UCSD-AML1 (cell line): ENCODE results near the gene CORO6.
"Not testable (repeated sequence)": the region's sequence is repeated elsewhere in the genome, so short reads cannot be mapped to it uniquely, and the experiment has no call there.

Source experiments
- DNase-seq: peaks from one replicate; lab custom pipeline; 2025; ENCODE audit not compliant: unreplicated experiment; lab: John Stamatoyannopoulos, UW

The CORO6 gene

DNA sequence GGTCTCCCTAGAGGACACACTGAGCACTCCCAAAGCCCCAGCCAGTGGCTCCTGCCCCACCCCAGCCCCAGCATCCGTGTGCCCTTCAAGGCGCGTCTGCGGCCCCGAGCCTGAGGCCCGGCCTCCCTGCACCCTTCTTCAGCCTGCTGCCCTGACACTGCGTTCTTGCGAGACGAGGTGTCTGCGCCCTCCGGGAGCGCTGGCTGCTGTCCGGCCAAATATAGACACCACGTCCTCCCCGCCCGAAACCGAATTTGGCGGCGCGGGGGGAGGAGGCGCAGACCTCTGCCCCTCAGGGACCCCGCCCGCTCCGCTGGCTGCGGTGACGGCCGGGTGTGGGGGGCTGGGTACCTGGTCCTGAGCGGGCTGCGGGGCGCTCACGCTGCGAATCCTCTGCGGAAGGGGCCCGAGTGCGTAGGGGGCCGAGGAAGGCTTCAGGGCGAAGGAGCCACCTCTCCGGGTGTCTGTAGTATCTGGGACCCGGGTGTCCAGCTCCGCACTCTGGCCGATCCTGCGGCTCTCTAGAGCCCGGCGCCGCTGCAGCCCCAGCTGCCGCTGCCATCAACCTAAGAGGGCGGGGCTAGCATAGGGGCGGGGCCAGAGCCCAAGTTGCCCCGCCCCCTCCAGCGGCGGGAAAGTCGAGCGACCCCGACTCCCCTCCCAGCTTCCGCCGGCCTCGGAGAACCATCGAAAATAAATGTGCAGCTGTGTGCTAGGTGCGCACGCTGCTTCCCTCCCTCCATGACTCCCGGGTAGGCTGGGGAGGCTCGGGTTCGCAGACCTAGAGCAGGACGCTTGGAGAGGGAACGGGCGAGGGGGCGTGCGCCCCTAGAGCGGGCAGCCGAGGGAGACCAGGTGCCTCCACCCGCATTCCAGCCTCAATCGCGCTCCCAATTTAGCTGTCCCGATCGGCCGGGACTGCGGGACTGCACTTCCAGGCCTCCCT lies at the start of gene CORO6:
Gene CORO6, minus strand, starts transcription at position 576 of the 946 bp plus-strand sequence. CDS start 1,491 bp downstream, outside the sequence.
- DNase-seq = peak; percentile 37

GRCh38 chr17:29671661-29672060 lies 48.9 kb upstream of the CORO6 start:
- no peak for DNase-seq

GRCh38 chr17:29669266-29669665 lies 46.6 kb upstream of the CORO6 start:
- no peak for DNase-seq

GRCh38 chr17:29667969-29668368 lies 45.3 kb upstream of the CORO6 start:
- no peak for DNase-seq

DNA sequence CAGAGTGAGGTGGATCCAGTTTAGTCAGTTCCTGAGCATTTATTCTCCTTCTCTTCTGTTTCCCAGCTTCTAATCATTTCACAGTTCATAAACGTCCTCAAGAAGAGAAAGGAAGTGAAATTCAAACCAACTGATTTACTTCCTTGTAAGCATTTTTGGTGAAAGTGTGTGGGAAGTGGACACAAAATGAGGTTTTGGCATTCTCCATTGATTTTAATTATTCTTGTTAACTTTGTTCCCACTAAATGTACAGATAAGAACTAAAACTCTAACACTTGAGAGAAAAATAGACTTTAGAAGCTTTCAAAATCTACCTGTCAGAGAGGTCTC lies 42.7 kb upstream of the CORO6 start:
- no peak for DNase-seq

DNA sequence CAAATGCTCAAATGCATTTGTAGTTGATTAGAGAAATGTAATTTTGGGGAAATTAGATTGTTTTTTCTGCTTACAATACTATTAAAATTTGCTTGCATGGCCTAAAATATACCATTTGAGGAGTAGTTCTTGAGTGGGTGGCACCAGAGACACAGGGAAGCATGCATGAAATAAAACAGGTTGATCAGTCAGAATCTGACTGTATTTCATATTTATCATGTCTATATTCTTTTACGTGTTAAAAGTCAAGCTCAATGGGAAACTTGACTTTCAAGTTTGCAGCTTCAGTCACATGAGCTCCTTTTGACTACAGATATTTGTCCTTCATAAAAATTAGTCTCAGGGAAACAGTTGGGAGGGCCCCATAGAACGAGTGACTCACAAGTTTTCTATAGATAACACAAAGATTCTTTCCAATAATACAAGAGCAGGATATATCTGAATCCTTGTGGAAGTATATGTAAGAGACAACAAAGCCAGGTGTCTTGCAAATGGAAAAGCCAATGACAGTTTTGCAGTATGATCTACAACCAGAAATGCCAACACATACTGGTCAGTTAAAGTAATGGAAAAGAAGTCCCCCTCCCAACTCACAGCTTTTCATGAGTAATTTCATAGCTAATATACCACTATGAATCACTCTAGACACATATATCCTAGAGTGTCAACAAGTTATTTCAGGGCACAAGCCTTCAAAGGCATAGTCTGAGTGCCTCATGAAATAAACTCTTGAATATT lies 42.2 kb upstream of the CORO6 start:
- DNase-seq = no peak

- no peak for DNase-seq
Observed at GRCh38 chr17:29663155-29663554, 40.4 kb upstream of the CORO6 start.

DNA sequence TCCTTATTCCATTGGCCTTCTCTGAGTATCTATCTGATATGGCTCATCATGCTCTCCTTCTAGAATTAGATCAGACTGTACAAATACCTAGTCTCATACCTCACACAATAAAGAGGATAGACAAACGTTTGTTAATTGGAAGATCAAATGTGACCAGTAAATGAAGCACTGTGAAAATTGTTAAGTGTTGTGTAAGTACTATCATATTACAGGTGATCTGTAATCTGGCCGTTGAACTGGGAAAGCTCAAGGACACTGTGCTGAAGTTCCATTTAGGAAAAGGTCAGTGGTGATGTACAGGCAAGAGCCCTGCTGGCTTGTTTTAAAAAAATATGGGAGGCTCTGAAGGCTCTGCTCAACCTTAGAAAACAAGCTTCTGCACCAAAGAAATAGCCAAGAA lies 38.5 kb upstream of the CORO6 start:
- no peak for DNase-seq

DNA sequence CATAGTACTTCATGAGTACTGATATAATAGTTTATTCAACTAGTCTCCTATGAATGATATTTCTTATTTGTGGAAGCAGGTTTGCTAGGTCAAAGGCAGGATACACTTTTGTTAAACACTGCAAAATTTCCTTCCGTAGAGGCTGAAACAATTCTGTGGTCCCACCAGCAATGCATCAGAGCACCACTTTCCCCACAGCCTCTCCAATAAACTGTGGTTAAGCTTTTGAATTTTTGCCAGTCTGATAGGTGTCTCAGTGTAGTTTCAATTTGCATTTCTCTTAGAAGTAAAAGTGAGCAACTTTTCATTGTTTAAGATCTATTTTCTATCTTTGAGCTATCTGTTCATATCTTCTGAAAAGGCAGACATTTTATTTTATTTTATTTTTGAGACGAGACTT lies 36.4 kb upstream of the CORO6 start:
- no peak for DNase-seq

GRCh38 chr17:29655323-29655722 lies 32.6 kb upstream of the CORO6 start:
- no peak for DNase-seq

GRCh38 chr17:29653995-29654714 lies 31.4 kb upstream of the CORO6 start:
- no peak for DNase-seq

DNA sequence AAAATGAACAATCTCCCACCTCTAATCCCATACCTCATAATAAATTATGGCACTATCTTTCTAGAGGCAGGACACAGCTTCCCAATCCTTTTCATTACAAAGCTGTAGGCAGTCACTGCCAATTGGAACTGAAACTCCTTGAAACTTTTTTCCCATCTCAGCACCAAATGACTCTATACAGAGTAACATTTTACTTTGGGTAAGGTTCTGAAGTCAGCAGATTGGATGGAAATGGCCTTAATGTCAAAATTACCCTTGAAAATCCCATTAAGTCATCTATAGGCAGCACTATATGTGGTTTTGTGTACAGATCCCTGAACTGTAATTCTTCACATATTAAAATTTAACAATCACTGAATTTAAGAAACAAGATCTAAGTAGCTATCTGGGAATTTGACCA lies 30.3 kb upstream of the CORO6 start:
- no peak for DNase-seq

GRCh38 chr17:29651913-29652312 lies 29.2 kb upstream of the CORO6 start:
- not testable (repeated sequence) for DNase-seq

DNA sequence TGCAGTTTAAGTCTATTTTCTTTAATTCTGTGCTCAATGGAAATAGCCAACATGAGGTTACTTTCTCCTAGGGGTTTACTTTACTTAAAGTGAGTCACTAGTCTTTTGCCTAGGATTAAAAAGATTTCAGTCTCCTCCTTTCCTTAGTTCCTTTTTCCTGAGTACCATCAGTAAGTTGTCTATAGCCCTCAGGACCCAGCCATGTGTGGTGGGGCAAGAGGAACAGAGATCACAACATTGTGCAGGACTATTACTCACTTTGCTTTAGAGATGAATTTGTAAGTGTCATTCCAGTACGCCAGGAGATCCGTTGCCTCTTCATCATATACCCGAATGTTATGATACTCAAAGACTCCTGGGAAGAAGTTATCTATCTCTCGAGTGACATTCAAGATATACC lies 27.7 kb upstream of the CORO6 start:
- no peak for DNase-seq

DNA sequence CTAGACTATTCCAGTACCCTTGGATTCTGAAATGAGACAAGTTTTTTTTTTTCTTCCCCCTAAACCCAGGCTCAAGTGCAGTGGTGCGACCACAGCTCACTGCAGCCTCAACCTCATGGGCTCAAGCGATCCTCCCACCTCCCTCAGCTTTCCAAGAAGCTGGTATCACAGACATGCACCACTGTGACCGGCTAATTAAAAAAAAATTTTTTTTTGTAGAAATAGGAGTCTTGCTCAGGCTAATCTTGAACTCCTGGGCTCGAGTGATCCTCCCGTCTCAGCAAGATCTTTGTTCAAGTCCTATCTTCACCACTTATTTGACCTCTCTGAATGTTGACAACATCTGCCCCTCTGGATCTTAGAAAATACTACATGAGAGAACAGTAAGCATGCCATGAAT lies 26.6 kb upstream of the CORO6 start:
- DNase-seq = no peak

GRCh38 chr17:29648005-29648404 lies 25.3 kb upstream of the CORO6 start:
- DNase-seq = no peak

GRCh38 chr17:29645515-29646051 lies 22.9 kb upstream of the CORO6 start:
- DNase-seq = no peak

DNA sequence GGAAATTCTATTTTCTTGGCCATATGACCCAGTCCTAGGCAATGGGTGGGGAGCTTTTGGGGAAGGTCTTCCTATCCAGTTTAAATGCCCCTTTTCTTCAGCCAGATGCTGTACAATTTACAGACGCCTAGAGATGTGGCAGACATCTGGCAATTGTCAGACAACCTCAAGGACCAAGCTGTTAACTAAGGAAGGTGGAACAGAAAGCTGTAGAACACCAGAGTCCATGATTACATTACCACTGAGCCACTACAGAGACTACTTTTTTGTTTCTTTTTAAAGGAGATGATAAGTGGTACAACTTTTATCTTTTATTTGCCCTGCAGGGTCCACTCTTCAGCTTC lies 21.1 kb upstream of the CORO6 start:
- DNase-seq = no peak

- no peak for DNase-seq
Observed at GRCh38 chr17:29642171-29642611, 19.5 kb upstream of the CORO6 start.

- DNase-seq = no peak
Observed at GRCh38 chr17:29640981-29641642, 18.4 kb upstream of the CORO6 start.

- no peak for DNase-seq
Observed at GRCh38 chr17:29640413-29640812, 17.7 kb upstream of the CORO6 start.
